Activated CD4-positive, alpha-beta T cell treated with anti-CD3 and anti-CD28 coated beads, Interleukin-2, Interleukin-4, amounts not matched to agents 100 ng/mL and 50 ng/mL, durations not matched to agents 16 hours and 8 hours (primary cell): Measurements from ENCODE around the gene PLA2R1.
"Not testable (repeated sequence)": the region's sequence is repeated elsewhere in the genome, so short reads cannot be mapped to it uniquely, and the experiment has no call there.

Experiments
- DNase-seq: peaks from one replicate; pipeline ENCODE4 v3.0.0-alpha.2; 2020; ENCODE audit warnings: low spot score

The PLA2R1 gene

DNA sequence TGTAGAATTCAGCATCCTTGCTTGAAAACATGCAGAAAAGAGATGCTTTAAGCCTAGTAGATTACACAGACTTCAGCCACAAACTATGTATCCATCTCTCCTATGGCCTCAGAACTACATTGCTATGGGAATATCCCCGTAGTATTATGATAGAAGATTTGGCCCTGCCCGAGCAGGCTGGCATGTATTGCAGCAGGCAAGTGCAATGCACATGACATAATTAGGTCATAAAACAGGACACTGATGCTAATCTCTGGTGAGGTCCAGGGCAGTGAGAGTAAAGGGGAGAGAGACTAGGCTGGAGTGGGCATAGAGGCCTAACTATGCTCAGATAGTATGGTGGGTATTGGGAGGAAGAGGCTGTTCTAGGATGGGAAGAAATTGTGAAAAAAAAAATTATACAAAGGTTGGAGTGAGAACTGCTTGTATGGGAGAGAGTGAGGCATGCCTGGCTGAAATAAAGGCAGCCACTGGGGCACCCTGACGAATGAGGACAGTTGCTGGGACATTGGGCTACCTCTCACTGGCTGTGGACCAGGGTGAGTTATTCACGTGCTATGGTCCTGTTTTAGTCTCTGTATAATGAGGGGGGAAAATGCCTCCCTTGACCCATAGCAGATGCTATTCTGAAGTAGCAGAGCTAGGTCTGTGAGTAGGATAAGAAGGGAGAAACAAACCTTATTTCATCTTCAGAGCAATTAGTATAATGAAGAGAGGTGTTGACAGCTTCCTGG is 1.6 kb upstream of the PLA2R1 start:
- DNase-seq: no peak

DNA sequence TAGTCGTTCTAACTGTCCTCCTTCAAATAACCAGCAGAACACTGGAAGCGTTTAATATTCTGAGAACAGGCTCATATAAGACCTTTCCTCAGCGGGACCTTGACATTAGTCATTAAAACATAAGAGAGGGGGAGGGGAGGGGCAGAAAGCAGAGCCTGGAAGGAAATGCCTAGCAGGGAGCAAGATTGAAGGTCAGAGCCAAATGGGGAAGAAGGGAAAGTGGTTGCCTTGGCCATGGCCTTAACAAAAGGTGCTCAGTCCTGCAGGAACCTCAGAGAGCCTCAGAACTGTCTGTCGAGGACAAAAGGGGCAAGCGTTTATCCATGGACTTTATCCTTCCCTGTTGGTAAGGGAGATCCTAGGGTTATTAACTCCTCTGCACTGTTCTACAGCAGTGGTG is 856 bp upstream of the PLA2R1 start:
- no peak for DNase-seq

DNA sequence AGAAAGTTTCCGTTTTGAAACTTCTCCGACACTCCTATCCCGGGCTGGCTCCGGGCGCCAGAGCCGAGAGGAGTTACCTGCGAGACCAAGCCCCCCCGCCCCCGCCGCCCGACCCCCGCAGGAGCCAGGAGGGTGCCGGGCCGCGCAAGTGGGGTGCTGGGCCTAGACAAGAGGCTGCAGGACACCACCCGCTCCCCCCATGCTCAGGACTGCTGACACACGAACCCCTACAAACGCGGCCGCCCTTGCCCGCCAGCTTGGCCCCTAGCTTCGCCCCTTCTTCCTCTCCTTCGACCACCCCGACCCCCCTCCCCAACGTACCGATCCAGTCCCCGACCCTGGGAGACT is 497 bp downstream of the PLA2R1 start:
- no peak for DNase-seq

DNA sequence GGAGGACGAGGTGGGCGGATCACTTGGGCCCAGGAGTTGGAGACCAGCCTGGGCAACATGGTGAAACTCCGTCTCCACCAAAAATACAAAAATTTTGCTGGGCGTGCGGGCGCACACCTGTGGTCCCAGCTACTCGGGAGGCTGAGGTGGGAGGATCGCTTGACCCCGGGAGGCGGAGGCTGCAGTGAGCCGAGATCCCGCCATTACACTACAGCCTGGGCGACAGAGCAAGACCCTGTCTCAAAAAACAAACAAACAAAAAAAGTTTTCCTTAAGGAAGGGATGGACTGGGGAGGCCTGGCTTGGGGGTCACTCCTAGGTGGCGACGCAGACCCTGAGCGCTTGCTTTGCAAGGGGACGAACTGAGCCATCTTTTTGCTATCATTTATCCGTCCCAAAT is 882 bp downstream of the PLA2R1 start:
- no peak for DNase-seq

DNA sequence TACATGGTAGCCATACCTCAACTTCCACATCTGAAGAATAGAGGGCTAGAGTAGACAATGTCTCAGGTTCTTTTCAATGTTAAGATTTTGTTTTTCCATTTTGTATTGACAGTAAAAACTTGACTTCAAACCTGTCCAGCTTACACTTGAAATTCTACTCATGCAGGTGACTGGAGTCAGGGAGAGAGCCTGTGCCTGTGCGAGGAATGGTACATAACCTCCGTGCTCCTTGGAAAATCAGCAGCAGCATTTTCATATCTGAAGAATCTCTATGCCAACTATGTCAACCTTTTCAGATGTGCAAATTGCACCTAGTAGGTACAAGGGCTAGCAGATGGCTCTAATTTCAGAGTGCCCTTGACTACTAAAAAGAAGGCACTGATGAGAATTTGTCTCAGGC is 2.1 kb downstream of the PLA2R1 start:
- DNase-seq: no peak

DNA sequence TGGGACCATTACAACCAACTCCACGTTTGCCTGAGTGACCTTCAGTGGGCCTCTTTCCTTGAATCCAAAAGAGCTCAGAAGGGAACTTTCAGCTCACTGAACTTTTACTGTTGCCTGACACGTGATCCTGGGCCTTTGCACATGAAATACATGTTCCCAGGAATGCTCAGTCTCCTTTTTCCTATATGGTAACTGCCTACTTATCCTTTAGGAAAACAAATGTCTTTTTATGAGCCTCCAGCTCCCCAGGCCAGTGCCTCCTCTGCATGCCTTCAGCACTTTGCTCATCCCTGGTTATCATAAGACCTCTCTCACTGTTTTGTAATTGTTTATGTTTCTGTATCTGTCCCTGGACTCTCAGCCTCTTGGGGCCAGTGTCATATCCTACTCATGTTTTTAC is 5.1 kb downstream of the PLA2R1 start:
- DNase-seq: no peak

DNA sequence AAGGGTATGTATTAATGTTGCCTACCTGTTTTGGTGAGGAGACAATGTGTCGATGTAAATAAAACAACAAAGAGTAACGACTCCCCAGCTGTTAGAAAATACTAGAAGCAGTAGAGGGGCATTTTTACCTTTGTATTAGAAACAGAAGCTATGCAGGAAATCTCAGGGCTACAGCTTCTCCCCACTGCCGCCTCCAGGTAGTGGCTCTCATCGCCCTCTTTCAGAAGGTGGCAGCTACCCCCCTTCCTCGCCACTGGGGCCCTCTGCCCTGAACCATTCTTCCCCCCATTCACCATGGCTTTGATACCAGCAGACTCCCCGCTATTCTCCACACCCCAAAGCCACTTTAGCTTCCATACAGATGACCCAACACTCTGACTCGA is 6.7 kb downstream of the PLA2R1 start:
- DNase-seq: no peak

DNA sequence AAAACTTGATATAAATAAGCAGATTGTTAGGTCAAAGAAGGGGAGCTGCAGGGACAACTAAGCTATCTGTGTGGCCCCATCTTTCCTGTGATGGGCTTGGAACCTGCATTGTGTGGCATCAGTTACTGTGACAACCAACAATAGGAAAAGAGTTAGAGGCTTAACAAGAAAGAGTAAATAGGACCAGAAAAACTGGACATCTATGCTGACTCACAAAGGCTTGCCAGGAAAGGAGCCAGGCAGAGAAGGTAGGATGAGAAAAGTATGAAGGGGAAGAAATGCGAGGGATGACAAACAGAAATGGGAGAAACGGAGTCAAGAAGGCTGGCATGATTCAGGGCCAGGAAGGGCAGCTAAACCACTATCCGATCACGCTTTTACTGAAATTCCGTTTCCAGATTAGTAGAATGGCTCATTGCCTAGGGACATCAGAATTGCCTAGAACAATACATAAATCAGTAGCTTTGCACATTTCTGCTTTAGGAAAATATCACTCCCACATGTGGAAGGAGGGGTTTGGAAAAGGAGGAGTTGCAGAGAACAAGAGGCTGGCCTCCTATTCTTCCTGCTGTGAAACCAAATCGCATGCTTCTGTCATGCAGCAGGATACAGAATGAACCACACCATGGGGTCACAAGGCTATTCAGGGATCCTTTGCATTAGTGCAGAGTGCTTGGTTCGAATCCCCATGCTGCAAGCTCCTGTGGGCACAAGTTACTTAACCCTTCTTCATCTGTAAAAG is 7.3 kb downstream of the PLA2R1 start:
- no peak for DNase-seq

DNA sequence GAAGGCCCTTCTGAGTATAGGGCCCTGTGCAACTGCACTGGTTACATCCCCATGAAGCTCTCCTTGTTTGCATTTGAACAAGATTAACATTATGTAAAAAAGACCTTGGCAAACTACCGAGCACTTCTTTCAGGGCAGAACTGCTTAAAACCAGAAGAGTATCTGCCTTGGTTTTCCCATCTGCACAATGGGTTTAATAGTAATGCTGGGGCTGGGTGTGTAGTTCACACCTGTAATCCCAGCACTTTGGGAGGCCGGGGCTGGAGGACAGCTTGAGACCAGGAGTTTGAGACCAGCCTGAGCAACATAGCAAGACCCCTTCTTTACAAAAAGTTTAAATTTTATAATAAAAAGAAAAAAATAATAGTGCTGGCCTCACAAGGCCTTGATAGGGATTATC is 8.5 kb downstream of the PLA2R1 start:
- no peak for DNase-seq

DNA sequence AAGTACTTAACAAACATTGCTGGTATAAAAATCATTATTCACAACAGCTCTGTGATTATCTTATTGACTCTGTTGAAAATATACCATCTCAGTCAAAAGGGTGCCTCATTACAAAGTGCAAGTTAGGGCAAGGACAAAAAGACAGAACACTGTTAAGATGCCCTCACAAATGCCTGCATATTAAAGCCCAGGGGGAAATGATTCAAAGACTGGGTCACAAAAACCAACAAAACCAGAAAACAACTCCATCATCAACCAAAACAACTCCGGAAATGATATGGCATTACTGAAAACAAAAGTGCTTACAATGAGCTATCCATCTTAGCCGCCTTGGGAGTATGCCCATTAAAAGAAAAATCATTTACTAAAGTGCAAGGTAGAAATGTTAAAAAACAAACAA is 9.9 kb downstream of the PLA2R1 start:
- DNase-seq: peak; percentile 51

DNA sequence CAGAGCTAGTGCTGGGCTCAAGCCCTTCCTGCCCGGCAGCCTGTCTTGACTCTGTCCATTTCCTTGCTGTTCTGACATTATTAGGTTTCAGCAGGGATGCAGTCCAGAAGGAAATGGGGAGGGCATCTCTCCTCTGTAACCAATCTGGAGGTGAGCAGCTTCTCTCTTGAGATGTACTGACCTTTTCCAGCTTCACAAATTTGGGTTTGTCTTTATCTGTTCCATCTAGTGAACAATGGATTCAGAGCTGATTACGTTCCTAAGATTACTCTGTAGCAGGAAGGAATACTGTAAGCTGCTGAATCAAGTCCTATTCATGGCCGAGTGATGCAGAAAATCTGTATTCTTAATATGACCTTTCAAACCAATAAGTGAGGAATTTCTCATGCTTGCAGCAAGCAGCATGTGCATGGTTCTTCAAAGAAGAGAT is 11.0 kb downstream of the PLA2R1 start:
- DNase-seq: no peak

DNA sequence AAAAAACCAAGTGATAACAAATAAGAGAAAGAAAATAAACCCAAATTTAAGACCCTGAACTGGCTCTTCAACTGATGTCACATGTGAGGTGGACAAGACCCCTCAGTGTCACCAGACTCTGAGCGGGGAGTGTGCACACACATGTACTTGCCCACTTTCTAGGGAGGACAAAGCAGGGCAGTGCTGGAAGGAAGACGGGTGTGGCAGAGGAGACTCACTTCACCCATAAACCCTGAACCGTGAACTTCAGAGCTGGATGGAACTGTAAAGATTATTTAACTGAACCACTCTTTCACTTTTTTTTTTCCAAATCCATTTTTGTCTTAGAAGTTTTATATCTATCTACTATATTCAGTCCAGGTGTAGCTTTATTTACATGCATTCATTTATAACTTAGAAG is 12.3 kb downstream of the PLA2R1 start:
- DNase-seq: no peak

DNA sequence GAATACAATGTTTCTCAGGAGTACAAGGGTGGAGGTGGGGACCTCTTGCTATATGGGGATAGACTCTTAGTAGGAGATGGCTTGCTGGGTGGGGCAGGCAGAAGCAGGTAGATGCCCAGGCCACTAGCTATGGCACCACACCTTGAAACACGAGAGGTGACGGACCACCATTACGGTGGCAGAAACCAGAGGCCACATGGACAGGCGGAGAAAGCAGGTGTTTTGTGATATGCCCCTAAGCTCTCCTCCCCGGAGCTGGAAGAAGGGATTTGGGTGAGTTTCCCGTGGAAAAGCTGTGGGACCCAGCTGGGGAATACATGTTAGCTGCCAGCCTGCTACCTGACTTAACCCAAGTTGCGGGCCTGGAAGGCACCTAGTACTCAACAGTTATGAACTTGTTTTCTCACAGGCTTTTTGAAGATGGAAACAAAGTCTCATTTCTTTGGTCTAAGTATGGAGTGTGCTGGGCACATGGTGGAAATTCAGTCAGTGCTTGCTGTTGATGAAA is 16.7 kb downstream of the PLA2R1 start:
- no peak for DNase-seq

DNA sequence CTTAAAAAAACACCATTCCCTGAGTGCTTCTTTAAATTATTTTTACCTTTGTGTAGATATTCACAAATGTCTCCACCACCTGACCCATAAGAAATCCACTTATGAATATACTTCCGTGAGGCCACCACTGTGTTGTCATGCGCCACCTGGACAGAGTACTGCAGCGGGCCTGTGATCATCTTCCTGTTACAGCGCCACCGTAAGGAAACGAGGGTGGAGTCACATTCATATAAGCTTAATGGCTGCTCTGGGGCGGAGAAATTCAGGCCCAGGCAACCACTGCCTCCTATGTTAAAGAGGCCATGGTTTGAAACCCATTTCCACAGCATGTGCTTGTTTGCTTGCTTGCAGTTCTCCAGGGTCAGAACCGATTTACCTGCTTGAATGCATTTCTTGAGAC is 17.7 kb downstream of the PLA2R1 start:
- no peak for DNase-seq

DNA sequence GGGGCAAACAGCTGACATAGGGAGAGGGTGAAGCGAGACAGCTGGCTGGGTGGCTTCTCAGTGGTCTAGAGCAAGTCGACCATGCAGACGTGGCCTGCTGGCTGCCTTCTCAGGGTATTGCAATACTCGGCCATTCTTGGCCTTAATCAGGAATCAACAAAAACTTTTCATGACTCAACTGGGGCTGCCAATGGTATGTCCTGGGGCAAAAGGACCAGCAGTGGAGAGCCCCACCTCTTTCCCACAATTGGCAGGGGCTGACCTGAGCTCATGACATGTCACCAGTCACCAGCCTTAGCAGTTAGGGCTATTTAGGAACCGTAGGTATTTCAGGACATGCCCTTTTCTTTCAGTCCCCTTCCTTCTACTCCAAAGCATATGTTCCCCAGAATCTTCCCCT is 19.1 kb downstream of the PLA2R1 start:
- no peak for DNase-seq

DNA sequence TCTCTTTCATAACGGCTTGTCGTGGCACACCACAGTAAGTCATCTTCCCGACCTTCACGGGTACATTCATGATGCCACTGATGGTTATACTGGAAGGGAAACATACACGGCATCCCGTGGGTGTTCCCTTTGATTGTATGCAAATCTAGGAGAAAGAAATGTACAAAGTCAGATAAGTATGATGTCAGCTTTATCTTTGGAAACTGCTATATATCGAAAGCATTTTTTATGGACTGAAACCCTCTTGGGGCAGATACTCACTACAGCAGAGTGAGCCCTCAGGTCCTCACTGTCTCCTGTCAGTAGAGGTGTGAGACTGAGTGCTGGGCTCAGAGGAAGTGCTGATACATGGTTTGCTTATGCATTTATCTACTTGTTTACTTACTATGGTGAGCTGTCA is 20.4 kb downstream of the PLA2R1 start:
- DNase-seq: no peak

DNA sequence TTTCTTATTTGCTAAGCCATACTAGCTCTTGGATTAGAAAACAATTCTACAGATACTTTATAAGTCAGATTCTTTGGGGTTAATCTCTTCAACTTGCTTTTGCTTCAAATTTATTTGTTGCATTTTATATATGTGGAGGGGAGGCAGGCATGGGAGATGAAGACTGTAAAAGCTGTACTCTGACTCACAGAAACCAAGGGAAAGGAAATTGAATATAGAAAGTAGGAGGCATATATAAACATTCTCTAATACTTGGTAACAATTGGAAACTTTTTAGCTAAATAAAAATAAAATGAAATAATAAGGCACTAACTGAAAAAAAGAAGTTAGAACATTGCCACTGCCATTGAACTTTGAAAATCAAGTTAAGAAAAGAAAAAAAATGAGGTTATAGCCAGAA is 21.3 kb downstream of the PLA2R1 start:
- DNase-seq: no peak

DNA sequence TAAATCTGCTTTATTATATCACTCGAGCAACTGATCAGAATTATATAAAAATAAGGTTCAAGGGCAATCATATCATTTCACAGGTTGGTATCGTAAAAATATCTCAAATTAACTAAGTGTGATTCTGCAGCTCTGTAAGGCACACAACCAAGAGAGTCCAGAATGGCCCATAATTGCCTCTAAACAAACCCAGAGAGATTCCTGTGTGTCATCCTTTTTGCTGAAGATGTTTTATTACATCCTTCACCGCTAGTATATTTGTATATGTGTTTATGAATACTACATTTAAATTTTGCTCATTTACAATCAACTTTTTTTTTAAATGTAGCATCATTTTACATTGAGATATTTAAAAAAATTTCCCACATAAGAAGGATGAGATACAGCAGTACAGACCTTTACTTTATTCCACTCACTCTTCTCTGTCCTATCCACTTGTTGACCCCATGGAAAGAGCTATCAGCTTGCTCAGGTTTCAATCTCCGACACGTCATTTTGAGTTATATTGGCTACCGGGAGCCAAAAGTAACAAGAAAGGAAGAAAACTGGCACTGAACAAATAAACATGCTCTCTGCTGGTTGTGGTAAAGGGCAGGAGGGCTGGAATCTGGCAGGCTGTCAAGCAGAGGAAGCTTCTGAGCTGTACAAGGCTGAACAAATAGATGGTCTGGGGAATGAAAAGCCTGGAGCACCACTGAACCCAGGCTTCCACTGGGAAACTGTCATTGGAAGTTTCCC is 23.1 kb downstream of the PLA2R1 start:
- DNase-seq: no peak

DNA sequence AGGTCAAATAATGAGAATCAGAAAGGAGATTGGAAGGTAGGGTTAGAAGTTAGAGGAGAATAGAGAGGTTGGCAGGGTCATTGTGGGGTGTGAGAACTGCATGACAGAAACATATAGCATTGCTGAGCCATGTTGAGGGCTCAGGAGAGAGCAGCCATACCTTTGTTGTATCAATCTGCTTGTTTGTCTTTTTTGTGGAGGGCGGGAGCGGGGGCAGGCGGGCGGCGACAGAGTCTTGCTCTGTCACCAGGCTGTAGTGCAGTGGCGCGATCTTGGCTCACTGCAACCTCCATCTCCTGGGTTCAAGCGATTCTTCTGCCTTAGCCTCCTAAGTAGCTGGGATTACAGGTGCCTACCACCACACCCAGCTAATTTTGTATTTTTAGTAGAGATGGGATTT is 23.8 kb downstream of the PLA2R1 start:
- not testable (repeated sequence) for DNase-seq

DNA sequence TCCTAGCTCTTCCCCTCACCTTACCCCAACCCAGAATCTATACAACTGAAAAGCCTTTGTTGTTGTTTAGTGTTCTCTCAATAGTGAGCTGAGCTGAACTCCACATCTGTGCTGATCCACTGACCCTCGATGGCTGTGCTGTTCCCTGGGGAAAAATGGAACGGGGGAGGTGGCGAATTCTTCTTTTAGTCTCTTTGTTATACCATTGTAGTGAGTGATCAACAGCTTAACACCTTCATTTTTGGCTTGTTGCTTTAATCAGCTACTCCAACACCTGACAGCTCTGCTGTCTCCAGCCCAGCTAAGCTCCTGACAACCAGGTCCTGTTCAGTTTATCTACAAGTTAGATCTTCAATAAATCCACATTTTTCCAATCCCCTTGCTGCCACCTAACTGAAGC is 25.7 kb downstream of the PLA2R1 start:
- DNase-seq: no peak

DNA sequence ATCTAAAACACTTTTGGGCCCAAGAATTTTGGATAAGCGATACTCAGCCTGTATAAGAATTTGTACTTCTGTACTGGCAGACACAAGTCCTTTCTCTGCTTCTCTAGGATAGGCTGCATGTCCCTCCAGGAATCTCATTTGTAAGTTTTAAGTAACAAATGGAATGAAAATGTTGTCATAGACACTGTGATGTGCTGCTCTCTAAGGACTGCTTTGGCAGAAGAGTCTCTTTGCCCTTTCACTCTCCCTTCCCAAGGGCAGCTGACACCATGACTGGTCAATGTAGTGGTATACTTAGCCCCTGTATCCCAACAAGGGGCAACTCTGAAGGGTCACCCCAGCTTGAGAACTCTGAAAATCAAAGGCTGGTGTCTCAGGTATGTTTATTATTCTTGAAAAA is 27.3 kb downstream of the PLA2R1 start:
- no peak for DNase-seq

DNA sequence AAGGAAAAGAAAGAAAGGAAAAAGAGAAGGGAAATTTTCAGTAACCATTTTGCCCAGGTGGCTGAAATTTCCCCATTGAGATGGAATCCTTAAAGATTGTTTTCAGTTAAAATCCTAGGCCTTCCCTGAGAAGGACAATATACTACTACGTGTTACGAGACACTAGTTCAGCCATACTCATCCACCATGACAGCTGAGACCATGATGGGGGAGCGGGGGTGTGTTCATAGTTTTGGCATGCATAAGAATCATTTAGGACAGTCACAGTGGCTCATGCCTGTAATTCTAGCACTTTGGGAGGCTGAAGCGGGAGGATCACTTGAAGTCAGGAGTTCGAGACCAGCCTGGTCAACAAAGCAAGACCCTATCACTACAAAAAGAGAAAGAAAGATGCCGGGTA is 28.0 kb downstream of the PLA2R1 start:
- DNase-seq: no peak

DNA sequence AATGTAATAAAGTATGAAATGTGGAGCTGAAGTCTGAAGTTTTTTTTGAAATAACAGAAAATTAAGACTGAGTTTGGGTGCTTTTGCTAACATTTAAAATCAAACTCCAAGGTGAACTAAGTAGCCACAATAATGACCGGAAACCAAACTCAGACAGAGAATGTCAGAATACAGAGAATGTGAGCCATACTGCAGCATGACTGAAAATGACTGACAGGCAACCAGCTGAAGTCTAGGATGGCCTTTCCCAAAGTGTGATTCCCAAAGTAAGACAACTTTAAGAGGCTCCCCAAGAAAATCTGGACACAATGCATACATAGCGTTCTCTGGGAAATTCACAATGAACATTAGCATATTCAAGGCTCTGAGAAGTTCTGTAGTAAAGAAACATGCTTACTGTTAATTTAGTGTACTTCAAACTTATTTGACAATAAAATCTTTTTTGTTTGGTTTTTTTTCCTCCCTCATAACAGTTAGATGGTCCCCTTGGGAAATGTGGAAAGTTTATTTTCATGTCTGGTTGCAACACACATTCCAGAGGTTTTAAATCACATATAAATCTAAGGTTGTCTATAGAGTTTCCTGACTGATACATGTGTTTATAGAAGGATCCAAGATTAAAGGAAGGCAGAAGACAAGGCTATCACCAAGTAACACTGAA is 28.6 kb downstream of the PLA2R1 start:
- DNase-seq: no peak
